ENCODE results near the gene LRRC71.

DNA sequence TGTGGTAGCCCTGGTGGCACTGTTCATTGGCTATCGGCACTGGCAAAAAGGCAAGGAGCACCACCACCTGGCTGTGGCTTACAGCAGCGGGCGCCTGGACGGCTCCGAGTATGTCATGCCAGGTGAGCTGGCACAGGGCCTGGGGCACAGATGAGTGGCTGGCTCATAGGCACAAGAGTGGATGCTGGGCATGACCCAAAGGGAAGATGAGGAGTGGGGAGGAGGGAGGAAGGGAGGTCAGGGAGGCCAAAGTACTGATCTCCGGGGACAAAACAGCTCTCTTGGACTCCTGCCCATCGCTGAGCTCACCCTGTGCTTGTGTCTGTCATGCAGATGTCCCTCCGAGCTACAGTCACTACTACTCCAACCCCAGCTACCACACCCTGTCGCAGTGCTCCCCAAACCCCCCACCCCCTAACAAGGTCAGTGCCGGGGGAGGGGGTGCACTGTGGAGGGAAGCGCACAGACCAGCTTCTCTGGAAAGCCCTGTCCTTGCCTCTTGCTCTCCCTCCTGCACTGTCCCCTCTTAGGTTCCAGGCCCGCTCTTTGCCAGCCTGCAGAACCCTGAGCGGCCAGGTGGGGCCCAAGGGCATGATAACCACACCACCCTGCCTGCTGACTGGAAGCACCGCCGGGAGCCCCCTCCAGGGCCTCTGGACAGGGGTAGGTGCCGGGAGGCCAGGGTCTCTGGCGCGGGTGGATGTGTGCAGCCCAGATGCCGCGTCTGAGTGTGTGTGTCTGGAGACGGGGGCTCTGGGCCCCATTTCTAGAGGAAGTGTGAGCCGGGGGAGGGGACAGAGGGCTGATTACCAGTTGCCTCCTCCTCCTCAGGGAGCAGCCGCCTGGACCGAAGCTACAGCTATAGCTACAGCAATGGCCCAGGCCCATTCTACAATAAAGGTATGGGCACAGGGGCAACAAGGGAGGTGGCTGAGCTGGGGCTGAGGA is 7.3 kb upstream of the LRRC71 start:
- TF ChIP-seq, protein P1, sequence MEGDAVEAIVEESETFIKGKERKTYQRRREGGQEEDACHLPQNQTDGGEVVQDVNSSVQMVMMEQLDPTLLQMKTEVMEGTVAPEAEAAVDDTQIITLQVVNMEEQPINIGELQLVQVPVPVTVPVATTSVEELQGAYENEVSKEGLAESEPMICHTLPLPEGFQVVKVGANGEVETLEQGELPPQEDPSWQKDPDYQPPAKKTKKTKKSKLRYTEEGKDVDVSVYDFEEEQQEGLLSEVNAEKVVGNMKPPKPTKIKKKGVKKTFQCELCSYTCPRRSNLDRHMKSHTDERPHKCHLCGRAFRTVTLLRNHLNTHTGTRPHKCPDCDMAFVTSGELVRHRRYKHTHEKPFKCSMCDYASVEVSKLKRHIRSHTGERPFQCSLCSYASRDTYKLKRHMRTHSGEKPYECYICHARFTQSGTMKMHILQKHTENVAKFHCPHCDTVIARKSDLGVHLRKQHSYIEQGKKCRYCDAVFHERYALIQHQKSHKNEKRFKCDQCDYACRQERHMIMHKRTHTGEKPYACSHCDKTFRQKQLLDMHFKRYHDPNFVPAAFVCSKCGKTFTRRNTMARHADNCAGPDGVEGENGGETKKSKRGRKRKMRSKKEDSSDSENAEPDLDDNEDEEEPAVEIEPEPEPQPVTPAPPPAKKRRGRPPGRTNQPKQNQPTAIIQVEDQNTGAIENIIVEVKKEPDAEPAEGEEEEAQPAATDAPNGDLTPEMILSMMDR (IDR thresholded peaks at IDR 0.05) = no peak
- no peak for TF ChIP-seq EP300 (IDR thresholded peaks at IDR 0.05)
- no peak for TF ChIP-seq POLR2A (IDR thresholded peaks at IDR 0.05)
- TF ChIP-seq POLR2AphosphoS5 (IDR thresholded peaks at IDR 0.05) = no peak
